Left kidney (tissue), 2 donors: ENCODE results near the gene DUS1L. TPM values are rescaled to one million over a fixed set of nuclear protein-coding genes. Genes with fewer than 3 reads are reported as not detected.

ENCODE experiments used
- DNase-seq: peaks from one replicate; pipeline ENCODE4 v3.0.0-alpha.2; 2013
- polyA plus RNA-seq: library from polyadenylated mRNA; unstranded; fragments of 120-200 nt; gene quantifications from one replicate; pipeline ENCODE4 v1.2.1, GENCODE V29; 2013; ENCODE audit not compliant: insufficient read length

DUS1L gene
- polyA plus RNA-seq, 1 donor = 74.1 TPM

GRCh38 chr17:82013772-82014321 lies 51.8 kb downstream of the DUS1L start:
- DNase-seq = no peak

GRCh38 chr17:82013341-82013740 lies 52.3 kb downstream of the DUS1L start:
- DNase-seq = no peak

DNA sequence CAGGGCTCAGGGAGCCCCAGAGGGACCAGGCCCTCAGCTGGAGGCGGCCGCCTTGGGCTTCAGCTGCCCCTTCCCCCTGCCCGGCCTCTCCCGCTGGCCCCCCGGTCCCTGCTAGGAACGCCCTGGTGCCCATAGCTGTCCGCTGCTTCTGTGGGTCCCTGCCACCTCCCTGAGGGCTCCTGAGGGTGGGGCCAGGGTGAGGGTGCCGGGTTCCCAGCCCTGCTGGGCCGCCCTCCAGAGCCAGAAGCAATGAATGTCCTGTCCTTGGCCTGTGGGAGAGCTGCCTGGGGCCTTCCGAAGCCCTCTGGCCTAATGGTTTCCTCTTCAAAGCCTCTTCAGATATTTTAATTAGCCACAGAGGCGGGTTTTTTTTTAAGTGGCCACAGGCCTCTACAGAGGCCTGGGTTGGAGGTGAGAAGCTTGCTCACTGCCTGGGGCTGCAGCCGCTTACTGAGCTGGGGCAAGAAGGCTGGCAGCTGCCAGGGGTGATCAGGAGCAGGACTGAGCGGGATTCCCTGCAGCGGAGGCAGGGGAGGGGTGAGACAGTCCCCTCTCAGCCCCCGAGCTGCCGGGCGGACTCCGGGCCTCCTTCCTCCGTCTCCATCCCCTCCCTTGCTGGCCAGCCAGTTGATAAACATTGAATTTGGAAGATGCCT lies 52.8 kb downstream of the DUS1L start:
- no peak for DNase-seq

GRCh38 chr17:82012261-82012639 lies 53.4 kb downstream of the DUS1L start:
- no peak for DNase-seq

GRCh38 chr17:82011617-82012187 lies 53.9 kb downstream of the DUS1L start:
- no peak for DNase-seq

- no peak for DNase-seq
Measured at GRCh38 chr17:82010575-82011525, 54.8 kb downstream of the DUS1L start.

DNA sequence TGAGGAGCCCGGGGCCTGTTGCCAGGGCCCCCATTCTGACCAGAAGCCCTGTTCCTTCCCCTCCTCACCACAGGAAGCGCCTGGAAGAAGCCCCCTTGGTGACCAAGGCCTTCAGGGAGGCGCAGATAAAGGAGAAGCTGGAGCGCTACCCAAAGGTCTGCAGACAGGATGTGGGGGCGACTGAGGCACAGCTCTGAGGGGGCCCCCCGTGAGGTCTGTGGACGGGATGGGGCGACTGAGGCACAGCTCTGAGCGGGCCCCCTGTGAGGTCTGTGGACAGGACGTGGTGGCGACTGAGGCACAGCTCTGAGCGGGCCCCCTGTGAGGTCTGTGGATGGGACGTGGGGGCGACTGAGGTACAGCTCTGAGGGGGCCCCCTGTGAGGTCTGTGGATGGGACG lies 56.2 kb downstream of the DUS1L start:
- DNase-seq = no peak

DNA sequence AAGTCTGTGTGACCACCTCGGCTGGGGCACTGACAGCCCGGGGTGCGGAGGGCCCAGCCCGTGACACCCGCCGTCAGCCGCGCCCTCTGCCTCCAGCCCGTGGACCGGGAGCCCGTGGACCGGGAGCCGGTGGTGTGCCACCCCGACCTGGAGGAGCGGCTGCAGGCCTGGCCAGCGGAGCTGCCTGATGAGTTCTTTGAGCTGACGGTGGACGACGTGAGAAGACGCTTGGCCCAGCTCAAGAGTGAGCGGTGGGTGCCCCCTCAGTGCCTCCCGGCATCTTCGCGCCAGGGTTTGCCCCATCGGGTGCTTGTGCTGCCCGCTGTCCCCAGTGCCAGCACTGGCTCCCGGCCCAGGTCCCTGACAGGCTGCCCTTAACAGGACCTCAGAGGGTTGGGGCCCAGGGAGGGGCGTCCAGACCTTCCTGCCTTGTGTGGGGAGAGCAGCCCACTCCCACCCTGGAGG lies 56.6 kb downstream of the DUS1L start:
- no peak for DNase-seq

DNA sequence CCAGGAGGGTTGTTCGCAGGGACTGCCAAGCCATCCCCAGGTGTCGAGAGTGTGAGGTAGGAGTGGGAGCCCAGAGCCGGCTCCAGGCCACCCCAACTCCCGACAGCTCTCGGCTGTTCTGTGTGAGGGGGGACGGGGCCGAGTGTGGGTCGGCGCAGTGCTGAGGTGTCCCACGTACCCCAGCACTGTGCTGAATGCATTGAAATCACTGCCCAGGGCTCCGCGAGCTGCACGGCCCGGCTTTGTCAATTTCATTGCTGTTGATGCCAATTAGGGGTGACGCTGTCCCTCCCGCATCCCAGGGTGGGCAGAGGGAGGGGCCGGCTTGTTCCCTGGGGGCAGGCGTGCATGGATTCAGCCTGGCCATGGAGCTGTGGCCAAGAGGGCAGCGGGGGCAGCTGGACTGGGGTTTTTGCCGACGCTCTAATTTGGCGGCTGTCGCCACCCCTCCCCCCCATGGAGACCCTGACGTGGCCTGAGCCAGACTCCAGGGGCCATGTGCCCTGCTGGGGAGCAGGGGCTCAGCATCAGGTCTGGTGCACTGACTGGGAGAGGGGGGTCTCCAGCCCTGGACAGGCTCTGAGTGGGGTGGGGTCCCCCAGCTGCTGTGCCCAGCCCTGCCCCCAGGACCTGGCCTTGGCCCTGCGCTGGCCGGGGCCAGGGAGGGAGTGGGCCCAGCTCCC lies 57.2 kb downstream of the DUS1L start:
- no peak for DNase-seq

Other genes with a start within 250 kb of the DUS1L start
- gene MCRIP1, start 232.5 kb downstream of the DUS1L start, polyA plus RNA-seq = 65.0 TPM
- 0.22 TPM for gene PPP1R27, start 230.8 kb downstream of the DUS1L start, polyA plus RNA-seq
- 425 TPM for gene P4HB, start 205.3 kb downstream of the DUS1L start, polyA plus RNA-seq
- 149 TPM for gene ARHGDIA, start 194.5 kb downstream of the DUS1L start, polyA plus RNA-seq
- 70.2 TPM for gene ALYREF, start 174.2 kb downstream of the DUS1L start, polyA plus RNA-seq
- gene ANAPC11, start 174.1 kb downstream of the DUS1L start, polyA plus RNA-seq = 62.1 TPM
- gene NPB, start 163.6 kb downstream of the DUS1L start, polyA plus RNA-seq = 0.90 TPM
- gene PCYT2, start 154.4 kb downstream of the DUS1L start, polyA plus RNA-seq = 41.5 TPM
- gene SIRT7, start 147.6 kb downstream of the DUS1L start, polyA plus RNA-seq = 15.0 TPM
- gene MAFG, start 138.1 kb downstream of the DUS1L start, polyA plus RNA-seq = 12.1 TPM
- 19.9 TPM for gene PYCR1, start 128.5 kb downstream of the DUS1L start, polyA plus RNA-seq
- gene MYADML2, start 118.6 kb downstream of the DUS1L start, polyA plus RNA-seq = 0.18 TPM
- gene NOTUM, start 104.6 kb downstream of the DUS1L start, polyA plus RNA-seq = 2.2 TPM
- 25.3 TPM for gene ASPSCR1, start 88.2 kb downstream of the DUS1L start, polyA plus RNA-seq
- gene CENPX, start 42.9 kb downstream of the DUS1L start, polyA plus RNA-seq = 34.4 TPM
- gene LRRC45, start 42.5 kb downstream of the DUS1L start, polyA plus RNA-seq = 10.4 TPM
- 10.1 TPM for gene RAC3, start 34.1 kb downstream of the DUS1L start, polyA plus RNA-seq
- 69.8 TPM for gene DCXR, start 28.1 kb downstream of the DUS1L start, polyA plus RNA-seq
- gene RFNG, start 14.0 kb downstream of the DUS1L start, polyA plus RNA-seq = 37.3 TPM
- 102 TPM for gene GPS1, start 13.9 kb downstream of the DUS1L start, polyA plus RNA-seq
- gene FASN, start 32.4 kb upstream of the DUS1L start, polyA plus RNA-seq = 34.3 TPM
- 73.9 TPM for gene CCDC57, start 147.0 kb upstream of the DUS1L start, polyA plus RNA-seq
- gene SLC16A3, start 163.2 kb upstream of the DUS1L start, polyA plus RNA-seq = 5.6 TPM
- gene CSNK1D, start 207.9 kb upstream of the DUS1L start, polyA plus RNA-seq = 125 TPM